DND-41 (cell line): ENCODE data around the gene TCEA3.

ENCODE experiments used
- CTCF ChIP-seq: IDR thresholded peaks from 2 replicates; pipeline ENCODE4 v1.5.1; 2012; ENCODE audit warnings: borderline replicate concordance, low read length, moderate library complexity, mild to moderate bottlenecking; ENCODE audit not compliant: poor library complexity, severe bottlenecking; ENCODE audit errors: extremely low read depth
- EZH2 ChIP-seq: IDR thresholded peaks from 3 replicates; pipeline ENCODE4 v1.6.1; 2012; ENCODE audit warnings: borderline replicate concordance, low read depth, mild to moderate bottlenecking, moderate library complexity, low read length, inconsistent platforms; ENCODE audit not compliant: severe bottlenecking

DNA sequence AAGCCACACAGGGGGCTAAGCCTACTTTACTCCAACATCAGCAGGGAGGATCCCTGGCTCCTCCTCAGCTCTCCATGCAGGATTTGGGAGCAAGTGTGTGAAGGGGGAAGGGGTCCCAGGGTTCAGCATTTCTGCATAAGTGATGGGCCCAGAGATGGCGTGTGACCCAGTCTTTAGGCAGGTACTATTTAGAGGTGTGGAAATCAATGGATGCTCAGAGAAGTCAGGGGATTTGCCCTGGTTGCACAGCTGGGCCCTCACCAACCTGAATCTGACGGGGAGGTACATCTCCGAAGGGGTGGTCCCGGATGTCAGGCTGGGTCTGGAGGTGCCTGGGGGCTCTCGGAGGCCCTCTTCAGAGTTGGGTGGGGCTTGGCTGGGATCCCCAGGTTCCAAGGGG is 6.9 kb upstream of the TCEA3 start:
- no peak for TF ChIP-seq CTCF
- TF ChIP-seq EZH2 = no peak
